Activated T-helper 17 cell treated with anti-CD3 and anti-CD28 coated beads, Interleukin-2, amount 50 U/mL, for 72 hours (primary cell): ENCODE results near the gene TLDC2. TPM values are rescaled to one million over a fixed set of nuclear protein-coding genes. Genes with fewer than 3 reads are reported as not detected.
A peak's percentile ranks its signal among the peaks of the same experiment; 100 is the strongest.
"Not testable (repeated sequence)": the region's sequence is repeated elsewhere in the genome, so short reads cannot be mapped to it uniquely, and the experiment has no call there.

ENCODE experiments used
- ATAC-seq: fragments of 150-1000 bp; cut with Tn5 transposase; replicated peaks from 2 replicates; pipeline ENCODE4 v1.10.0; 2021; ENCODE audit warnings: mild to moderate bottlenecking, moderate library complexity
- H3K27ac Mint-ChIP-seq: one replicate; pipeline ENCODE4 v1.8.0; 2022; ENCODE audit warnings: mixed read lengths
- H3K27me3 Mint-ChIP-seq: one replicate; pipeline ENCODE4 v1.8.0; 2022; ENCODE audit warnings: mixed read lengths
- H3K36me3 Mint-ChIP-seq: one replicate; pipeline ENCODE4 v1.8.0; 2022; ENCODE audit warnings: low read depth, mild to moderate bottlenecking, mixed read lengths
- H3K4me1 Mint-ChIP-seq: one replicate; pipeline ENCODE4 v1.8.0; 2022; ENCODE audit warnings: mixed read lengths
- H3K4me3 Mint-ChIP-seq: one replicate; pipeline ENCODE4 v1.8.0; 2022; ENCODE audit warnings: mild to moderate bottlenecking, mixed read lengths
- H3K9me3 Mint-ChIP-seq: one replicate; pipeline ENCODE4 v1.8.0; 2022; ENCODE audit warnings: mixed read lengths
- total RNA-seq, 2 donors: library from RNA; stranded (reverse); gene quantifications; one replicate each; pipeline ENCODE4 v1.2.3, GENCODE V29; 2022

Gene TLDC2
- total RNA-seq, 2 donors from 2014 or later = not detected

- Mint-ChIP-seq H3K4me1 (peaks cover 15% of the 10 kb centered on the region), H3K9me3 (no peaks in the 10 kb centered on the region), H3K4me3 (no peak overlapping the region), H3K27me3 (no peaks in the 10 kb centered on the region), H3K27ac (no peak overlapping the region), H3K36me3 (peaks cover 70% of the 10 kb centered on the region)
- no peak for ATAC-seq
These were observed 15.3 kb downstream of the TLDC2 start for GRCh38 chr20:36891211-36891610.

- no peak overlapping the region for H3K4me3 Mint-ChIP-seq
These were observed 17.9 kb downstream of the TLDC2 start for GRCh38 chr20:36893801-36894200.

GRCh38 chr20:36895036-36895435 is 19.1 kb downstream of the TLDC2 start:
- Mint-ChIP-seq H3K4me1 (peaks cover 8% of the 10 kb centered on the region), H3K4me3 (no peak overlapping the region), H3K36me3 (peaks cover 99% of the 10 kb centered on the region), H3K27ac (peak overlapping the region; percentile 80), H3K9me3 (no peaks in the 10 kb centered on the region), H3K27me3 (no peaks in the 10 kb centered on the region)
- ATAC-seq = peak; percentile 92

More at GRCh38 chr20:36893801-36894200, 17.9 kb downstream of the TLDC2 start:
- Mint-ChIP-seq H3K27ac (no peak overlapping the region), H3K9me3 (no peaks in the 10 kb centered on the region), H3K36me3 (peaks cover 96% of the 10 kb centered on the region), H3K4me1 (peaks cover 15% of the 10 kb centered on the region), H3K27me3 (no peaks in the 10 kb centered on the region)
- ATAC-seq = no peak

- Mint-ChIP-seq H3K4me3 (no peak overlapping the region), H3K27ac (peak overlapping the region; percentile 68), H3K9me3 (no peaks in the 10 kb centered on the region), H3K27me3 (no peaks in the 10 kb centered on the region), H3K4me1 (no peaks in the 10 kb centered on the region), H3K36me3 (peaks cover 98% of the 10 kb centered on the region)
- no peak for ATAC-seq
These were observed 28.8 kb downstream of the TLDC2 start for GRCh38 chr20:36904690-36905089.

GRCh38 chr20:36905566-36905965 is 29.6 kb downstream of the TLDC2 start:
- ATAC-seq, H3K9me3 Mint-ChIP-seq, H3K27me3 Mint-ChIP-seq, H3K4me1 Mint-ChIP-seq, H3K4me3 Mint-ChIP-seq: not testable (repeated sequence)
- H3K27ac Mint-ChIP-seq = peak overlapping the region; percentile 68
- H3K36me3 Mint-ChIP-seq = peaks cover 98% of the 10 kb centered on the region

- Mint-ChIP-seq H3K36me3 (peaks cover 98% of the 10 kb centered on the region), H3K27ac (peak overlapping the region; percentile 68)
- ATAC-seq, H3K4me1 Mint-ChIP-seq, H3K27me3 Mint-ChIP-seq, H3K4me3 Mint-ChIP-seq, H3K9me3 Mint-ChIP-seq: not testable (repeated sequence)
These were observed 30.1 kb downstream of the TLDC2 start for GRCh38 chr20:36906086-36906485.

- H3K27me3 Mint-ChIP-seq = no peaks in the 10 kb centered on the region
- H3K4me3 Mint-ChIP-seq = no peak overlapping the region
- no peaks in the 10 kb centered on the region for H3K9me3 Mint-ChIP-seq
- no peak overlapping the region for H3K27ac Mint-ChIP-seq
- no peaks in the 10 kb centered on the region for H3K4me1 Mint-ChIP-seq
- no peak for ATAC-seq
- peaks cover 95% of the 10 kb centered on the region for H3K36me3 Mint-ChIP-seq
These were observed 32.7 kb downstream of the TLDC2 start for GRCh38 chr20:36908603-36909002.

GRCh38 chr20:36916199-36916598 is 40.3 kb downstream of the TLDC2 start:
- Mint-ChIP-seq H3K36me3 (peaks cover 82% of the 10 kb centered on the region), H3K27me3 (no peaks in the 10 kb centered on the region), H3K4me1 (no peaks in the 10 kb centered on the region), H3K27ac (no peak overlapping the region), H3K9me3 (no peaks in the 10 kb centered on the region), H3K4me3 (no peak overlapping the region)
- ATAC-seq = no peak

GRCh38 chr20:36917240-36917639 is 41.3 kb downstream of the TLDC2 start:
- Mint-ChIP-seq H3K4me3 (no peak overlapping the region), H3K4me1 (no peaks in the 10 kb centered on the region), H3K27me3 (no peaks in the 10 kb centered on the region), H3K9me3 (no peaks in the 10 kb centered on the region), H3K27ac (no peak overlapping the region), H3K36me3 (peaks cover 82% of the 10 kb centered on the region)
- no peak for ATAC-seq

GRCh38 chr20:36917943-36918342 is 42.0 kb downstream of the TLDC2 start:
- Mint-ChIP-seq H3K27ac (no peak overlapping the region), H3K27me3 (no peaks in the 10 kb centered on the region), H3K36me3 (peaks cover 82% of the 10 kb centered on the region), H3K4me3 (no peak overlapping the region), H3K9me3 (no peaks in the 10 kb centered on the region), H3K4me1 (no peaks in the 10 kb centered on the region)
- ATAC-seq = peak; percentile 62

GRCh38 chr20:36919715-36920333 is 43.9 kb downstream of the TLDC2 start:
- H3K36me3 Mint-ChIP-seq = peaks cover 84% of the 10 kb centered on the region
- H3K4me1 Mint-ChIP-seq = peaks cover 4% of the 10 kb centered on the region
- H3K9me3 Mint-ChIP-seq = no peaks in the 10 kb centered on the region
- H3K27me3 Mint-ChIP-seq = no peaks in the 10 kb centered on the region
- peak; percentile 63 for ATAC-seq
- no peak overlapping the region for H3K4me3 Mint-ChIP-seq
- H3K27ac Mint-ChIP-seq = peak overlapping the region; percentile 48

- Mint-ChIP-seq H3K27me3 (no peaks in the 10 kb centered on the region), H3K27ac (no peak overlapping the region), H3K9me3 (no peaks in the 10 kb centered on the region), H3K36me3 (peaks cover 84% of the 10 kb centered on the region), H3K4me3 (no peak overlapping the region), H3K4me1 (peaks cover 4% of the 10 kb centered on the region)
- no peak for ATAC-seq
These were observed 44.4 kb downstream of the TLDC2 start for GRCh38 chr20:36920334-36920730.

- Mint-ChIP-seq H3K4me3 (no peak overlapping the region), H3K4me1 (peaks cover 9% of the 10 kb centered on the region), H3K9me3 (no peaks in the 10 kb centered on the region), H3K27ac (peak overlapping the region; percentile 84), H3K36me3 (peaks cover 97% of the 10 kb centered on the region), H3K27me3 (no peaks in the 10 kb centered on the region)
- ATAC-seq = no peak
These were observed 48.5 kb downstream of the TLDC2 start for GRCh38 chr20:36924167-36925045.

- Mint-ChIP-seq H3K27ac (peak overlapping the region; percentile 84), H3K4me3 (no peak overlapping the region)
These were observed 49.3 kb downstream of the TLDC2 start for GRCh38 chr20:36925234-36925633.

GRCh38 chr20:36926653-36927200 is 50.8 kb downstream of the TLDC2 start:
- Mint-ChIP-seq H3K4me1 (peaks cover 20% of the 10 kb centered on the region), H3K9me3 (no peaks in the 10 kb centered on the region), H3K27me3 (no peaks in the 10 kb centered on the region), H3K27ac (peak overlapping the region; percentile 33), H3K4me3 (no peak overlapping the region), H3K36me3 (peaks cover 98% of the 10 kb centered on the region)
- peak; percentile 38 for ATAC-seq

More at GRCh38 chr20:36925234-36925633, 49.3 kb downstream of the TLDC2 start:
- H3K27me3 Mint-ChIP-seq = no peaks in the 10 kb centered on the region
- H3K9me3 Mint-ChIP-seq = no peaks in the 10 kb centered on the region
- no peak for ATAC-seq
- peaks cover 9% of the 10 kb centered on the region for H3K4me1 Mint-ChIP-seq
- peaks cover 98% of the 10 kb centered on the region for H3K36me3 Mint-ChIP-seq
